ENCODE results near the gene STAB2.

DNA sequence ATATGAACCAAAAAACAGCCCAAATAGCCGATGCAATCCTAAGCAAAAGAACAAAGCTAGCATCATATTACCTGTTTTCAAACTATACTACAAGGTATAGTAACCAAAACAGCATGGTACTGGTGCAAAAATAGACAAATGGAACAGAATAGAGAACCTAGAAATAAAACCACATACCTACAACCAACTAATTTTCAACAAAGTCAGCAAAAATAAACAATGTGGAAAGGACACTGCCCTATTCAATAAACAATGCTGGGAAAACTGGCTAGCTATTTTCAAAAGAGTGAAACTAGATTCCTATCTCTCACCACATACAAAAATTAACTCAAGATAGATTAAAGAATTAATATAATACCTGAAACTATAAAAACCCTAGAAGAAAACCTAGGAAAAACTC lies 17.8 kb upstream of the STAB2 start:
- TF ChIP-seq REST (IDR thresholded peaks at IDR 0.05; ENCODE audit: low read depth) (no peak), EP300 (IDR thresholded peaks at IDR 0.05; ENCODE audit: borderline replicate concordance) (no peak), RAD21 (IDR thresholded peaks at IDR 0.05; ENCODE audit: low read depth) (no peak), CEBPB (IDR thresholded peaks at IDR 0.05) (no peak), TEAD4 (IDR thresholded peaks at IDR 0.05) (no peak), EGR1 (IDR thresholded peaks at IDR 0.05) (no peak), YY1 (IDR thresholded peaks at IDR 0.05; ENCODE audit: low read depth) (no peak), CREB1 (IDR thresholded peaks at IDR 0.05; ENCODE audit: low read depth) (no peak), TAF1 (IDR thresholded peaks at IDR 0.05; ENCODE audit: low read depth) (no peak), NFIC (IDR thresholded peaks at IDR 0.05) (no peak), USF1 (IDR thresholded peaks at IDR 0.05) (no peak), FOXM1 (IDR thresholded peaks at IDR 0.05; ENCODE audit: borderline replicate concordance, low read depth) (no peak), ZBTB7A (IDR thresholded peaks at IDR 0.05; ENCODE audit: low read depth) (no peak)
- TF ChIP-seq, protein P1, sequence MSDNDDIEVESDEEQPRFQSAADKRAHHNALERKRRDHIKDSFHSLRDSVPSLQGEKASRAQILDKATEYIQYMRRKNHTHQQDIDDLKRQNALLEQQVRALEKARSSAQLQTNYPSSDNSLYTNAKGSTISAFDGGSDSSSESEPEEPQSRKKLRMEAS (IDR thresholded peaks at IDR 0.05): no peak

Data from Ishikawa (cell line).